Measurements from ENCODE around the gene HOTAIR. TPM values are rescaled to one million over a fixed set of nuclear protein-coding genes. Genes with fewer than 3 reads are reported as not detected.

Gene HOTAIR
- not detected in 2 replicates for total RNA-seq
- long read RNA-seq, result 0 reads

- Mint-ChIP-seq H3K27ac (peak within 1 kb of the TSS; percentile 79), H3K4me1 (ENCODE audit: low read depth) (no peaks in the 10 kb centered on the region), H3K9me3 (ENCODE audit: low read depth) (no peaks in the 10 kb centered on the region), H3K4me3 (ENCODE audit: low read depth) (no peak within 1 kb of the TSS), H3K27me3 (peaks cover 93% of the 10 kb centered on the region), H3K36me3 (ENCODE audit: insufficient read depth) (no peaks in the 10 kb centered on the region)
- TF ChIP-seq CTCF (IDR thresholded peaks at IDR 0.05; ENCODE audit: unreplicated experiment), result no peak
- DNase-seq (ENCODE audit: low spot score, unreplicated experiment), result no peak
These were observed at the start of gene HOTAIR for GRCh38 chr12:53974084-53975063. Gene HOTAIR, minus strand, starts transcription at chr12:53974954.

GRCh38 chr12:54024127-54024526 lies 49.4 kb upstream of the HOTAIR start:
- Mint-ChIP-seq H3K4me1 (ENCODE audit: low read depth) (peaks cover 2% of the 10 kb centered on the region), H3K27ac (no peak overlapping the region), H3K36me3 (ENCODE audit: insufficient read depth) (no peaks in the 10 kb centered on the region), H3K9me3 (ENCODE audit: low read depth) (no peaks in the 10 kb centered on the region), H3K4me3 (ENCODE audit: low read depth) (no peak overlapping the region), H3K27me3 (peaks cover 97% of the 10 kb centered on the region)
- DNase-seq (ENCODE audit: low spot score, unreplicated experiment), result no peak
- TF ChIP-seq CTCF (IDR thresholded peaks at IDR 0.05; ENCODE audit: unreplicated experiment), result no peak

- Mint-ChIP-seq H3K4me3 (ENCODE audit: low read depth) (no peak overlapping the region), H3K27me3 (peaks cover 94% of the 10 kb centered on the region), H3K36me3 (ENCODE audit: insufficient read depth) (no peaks in the 10 kb centered on the region), H3K4me1 (ENCODE audit: low read depth) (peaks cover 2% of the 10 kb centered on the region), H3K27ac (no peak overlapping the region), H3K9me3 (ENCODE audit: low read depth) (no peaks in the 10 kb centered on the region)
- no peak for TF ChIP-seq CTCF (IDR thresholded peaks at IDR 0.05; ENCODE audit: unreplicated experiment)
- DNase-seq (ENCODE audit: low spot score, unreplicated experiment), result no peak
These were observed 48.5 kb upstream of the HOTAIR start for GRCh38 chr12:54022960-54023884.

- Mint-ChIP-seq H3K27ac (no peak overlapping the region), H3K9me3 (ENCODE audit: low read depth) (no peaks in the 10 kb centered on the region), H3K4me1 (ENCODE audit: low read depth) (peaks cover 6% of the 10 kb centered on the region), H3K36me3 (ENCODE audit: insufficient read depth) (no peaks in the 10 kb centered on the region), H3K27me3 (peaks cover 92% of the 10 kb centered on the region), H3K4me3 (ENCODE audit: low read depth) (no peak overlapping the region)
- peak; percentile 28 for TF ChIP-seq CTCF (IDR thresholded peaks at IDR 0.05; ENCODE audit: unreplicated experiment)
- no peak for DNase-seq (ENCODE audit: low spot score, unreplicated experiment)
These were observed 46.8 kb upstream of the HOTAIR start for GRCh38 chr12:54021432-54022013.

Measured in progenitor cell of endocrine pancreas (in vitro differentiated cells).